ENCODE results near the gene TSHZ1. TPM values are rescaled to one million over a fixed set of nuclear protein-coding genes. Genes with fewer than 3 reads are reported as not detected.

TSHZ1 gene
- polyA plus RNA-seq, 1 of the 3 experiments (the other 2 are of a cell fraction) = 2.6 TPM

DNA sequence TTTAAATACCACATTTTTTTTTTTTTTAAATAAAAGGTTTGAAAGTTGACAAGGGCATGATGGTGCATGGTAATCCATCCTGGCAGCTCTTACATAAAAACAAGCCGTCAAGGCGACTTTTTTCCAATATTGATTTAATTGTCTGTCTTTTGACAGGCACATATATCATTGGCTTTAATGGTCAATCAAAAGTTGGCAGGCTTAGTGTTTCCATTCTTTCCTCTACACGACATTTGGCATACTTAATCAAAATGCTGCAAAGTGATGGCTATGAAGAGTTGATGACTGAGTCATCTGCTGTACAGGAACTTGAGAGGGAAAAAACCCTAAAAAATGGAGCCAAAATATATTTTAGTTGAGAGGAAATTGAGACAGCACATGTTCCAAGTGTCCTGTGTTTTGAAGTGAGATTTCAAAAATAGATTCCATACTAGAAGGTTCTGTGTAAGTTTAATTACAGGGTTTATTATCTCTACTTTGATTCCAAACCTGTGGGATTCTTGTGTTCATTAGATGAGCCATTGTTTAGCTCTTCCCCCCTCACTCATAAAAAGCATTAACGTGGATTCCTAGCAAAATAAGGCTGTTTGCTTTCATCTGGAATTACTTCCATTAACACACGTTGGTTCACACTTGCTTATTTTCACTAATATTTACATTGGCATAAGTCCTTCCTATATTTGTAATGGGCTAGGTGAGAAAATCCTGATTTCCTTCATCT lies 3.2 kb downstream of the TSHZ1 start:
- DNase-seq = no peak
- no peak overlapping the region for H2AFZ ChIP-seq (ENCODE audit: low read depth)
- no peaks in the 10 kb centered on the region for H3K9me2 ChIP-seq
- H3K27me3 ChIP-seq (ENCODE audit: insufficient read depth) = no peaks in the 10 kb centered on the region
- H3F3A ChIP-seq (replicated peaks; ENCODE audit: insufficient read depth) = peaks cover 20% of the 10 kb centered on the region
- H3K9me3 ChIP-seq = no peaks in the 10 kb centered on the region
- peaks cover 9 to 20% of the 10 kb centered on the region in 2 experiments; a peak in 3 of 4 replicates for H3K4me1 ChIP-seq (ENCODE audit: control insufficient read depth in 1 of 2, insufficient read depth in 2 of 2, low read depth in 1 of 2, low read length in 1 of 2)
- ChIA-PET CTCF (no interaction called here), POLR2A (no interaction called here)
- H3K4me3 ChIP-seq (ENCODE audit: low read depth in 2 of 2, low read length in 1 of 2) = no peak overlapping the region; a peak in 1 of 4 replicates
- no peak overlapping the region for H3K9ac ChIP-seq
- 33% methylated on average over 5 of the region's 5 CpGs for WGBS (ENCODE audit: low lambda C conversion rate)
- H4K20me1 ChIP-seq (ENCODE audit: insufficient read depth) = no peaks in the 10 kb centered on the region; the same call in 1 of the 2 replicates
- peak overlapping the region; percentile 16 to 28; a peak in 3 of 4 replicates for H3K27ac ChIP-seq (ENCODE audit: low read depth in 2 of 2, low read length in 1 of 2)
- H3K36me3 ChIP-seq (replicated peaks in 1 of 2; ENCODE audit: control insufficient read depth in 1 of 2, insufficient read depth in 2 of 2, low read length in 1 of 2) = no peaks in the 10 kb centered on the region
- H3K4me2 ChIP-seq = peak overlapping the region; percentile 9; the same call in 1 of the 2 replicates
- peaks cover 30% of the 10 kb centered on the region; the same call in 1 of the 2 replicates for H3K79me2 ChIP-seq (ENCODE audit: insufficient read depth)
- TF ChIP-seq EP300 (IDR thresholded peaks at IDR 0.05; ENCODE audit: borderline replicate concordance in 1 of 2, low read depth in 1 of 2, low read length in 1 of 2) (peak; percentile 32 to 37; a peak in 1 of 4 replicates), NFIC (IDR thresholded peaks at IDR 0.05; ENCODE audit: borderline replicate concordance) (peak; percentile 67), MXI1 (IDR thresholded peaks at IDR 0.05; ENCODE audit: low read depth, low read length) (no peak), TEAD4 (IDR thresholded peaks at IDR 0.05; ENCODE audit: borderline replicate concordance, insufficient read depth) (no peak), GABPA (IDR thresholded peaks at IDR 0.05; ENCODE audit: low read depth) (no peak), POLR2AphosphoS5 (IDR thresholded peaks at IDR 0.05; ENCODE audit: low read depth, low read length) (no peak), FOSL2 (IDR thresholded peaks at IDR 0.05; ENCODE audit: borderline replicate concordance, low read depth) (peak; percentile 47; the same call in 1 of the 2 replicates), ELF1 (IDR thresholded peaks at IDR 0.05) (no peak), USF1 (IDR thresholded peaks at IDR 0.05; ENCODE audit: borderline replicate concordance, low read depth) (no peak), JUND (IDR thresholded peaks at IDR 0.05) (peak; percentile 54; the same call in 1 of the 2 replicates), MAX (IDR thresholded peaks at IDR 0.05; ENCODE audit: low read depth) (0 out of 2 replicates have a peak, but pooled peaks have one; percentile 19), EZH2phosphoT487 (IDR thresholded peaks at IDR 0.05; ENCODE audit: borderline replicate concordance, low read depth) (no peak), MEF2A (IDR thresholded peaks at IDR 0.05; ENCODE audit: borderline replicate concordance, low read depth) (no peak), SMC3 (IDR thresholded peaks at IDR 0.05; ENCODE audit: low read depth, low read length) (no peak), YY1 (IDR thresholded peaks at IDR 0.05; ENCODE audit: low read depth) (no peak), CTCF (IDR thresholded peaks at IDR 0.05) (no peak), SIN3A (IDR thresholded peaks at IDR 0.05; ENCODE audit: borderline replicate concordance, low read depth, low read length) (no peak), RFX5 (IDR thresholded peaks at IDR 0.05; ENCODE audit: low read length) (no peak), TCF12 (IDR thresholded peaks at IDR 0.05) (peak; percentile 45; the same call in 1 of the 2 replicates), GATA2 (CRISPR knock-in tag; IDR thresholded peaks at IDR 0.05) (no peak), RCOR1 (IDR thresholded peaks at IDR 0.05; ENCODE audit: low read length) (no peak), CHD2 (IDR thresholded peaks at IDR 0.05; ENCODE audit: low read length, partially characterized antibody) (no peak)
- TF ChIP-seq, protein P1, sequence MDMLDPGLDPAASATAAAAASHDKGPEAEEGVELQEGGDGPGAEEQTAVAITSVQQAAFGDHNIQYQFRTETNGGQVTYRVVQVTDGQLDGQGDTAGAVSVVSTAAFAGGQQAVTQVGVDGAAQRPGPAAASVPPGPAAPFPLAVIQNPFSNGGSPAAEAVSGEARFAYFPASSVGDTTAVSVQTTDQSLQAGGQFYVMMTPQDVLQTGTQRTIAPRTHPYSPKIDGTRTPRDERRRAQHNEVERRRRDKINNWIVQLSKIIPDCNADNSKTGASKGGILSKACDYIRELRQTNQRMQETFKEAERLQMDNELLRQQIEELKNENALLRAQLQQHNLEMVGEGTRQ (IDR thresholded peaks at IDR 0.05; ENCODE audit: borderline replicate concordance, low read depth, low read length) = no peak
- TF ChIP-seq, protein P2, sequence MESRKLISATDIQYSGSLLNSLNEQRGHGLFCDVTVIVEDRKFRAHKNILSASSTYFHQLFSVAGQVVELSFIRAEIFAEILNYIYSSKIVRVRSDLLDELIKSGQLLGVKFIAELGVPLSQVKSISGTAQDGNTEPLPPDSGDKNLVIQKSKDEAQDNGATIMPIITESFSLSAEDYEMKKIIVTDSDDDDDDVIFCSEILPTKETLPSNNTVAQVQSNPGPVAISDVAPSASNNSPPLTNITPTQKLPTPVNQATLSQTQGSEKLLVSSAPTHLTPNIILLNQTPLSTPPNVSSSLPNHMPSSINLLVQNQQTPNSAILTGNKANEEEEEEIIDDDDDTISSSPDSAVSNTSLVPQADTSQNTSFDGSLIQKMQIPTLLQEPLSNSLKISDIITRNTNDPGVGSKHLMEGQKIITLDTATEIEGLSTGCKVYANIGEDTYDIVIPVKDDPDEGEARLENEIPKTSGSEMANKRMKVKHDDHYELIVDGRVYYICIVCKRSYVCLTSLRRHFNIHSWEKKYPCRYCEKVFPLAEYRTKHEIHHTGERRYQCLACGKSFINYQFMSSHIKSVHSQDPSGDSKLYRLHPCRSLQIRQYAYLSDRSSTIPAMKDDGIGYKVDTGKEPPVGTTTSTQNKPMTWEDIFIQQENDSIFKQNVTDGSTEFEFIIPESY (IDR thresholded peaks at IDR 0.05; ENCODE audit: borderline replicate concordance, low read depth) = no peak

Data from SK-N-SH (cell line).